Activated CD4-positive, alpha-beta T cell treated with anti-CD3 and anti-CD28 coated beads for 1 hour (primary cell): Measurements from ENCODE around the gene TNFSF11.

ENCODE experiments used
- DNase-seq: peaks from one replicate; pipeline ENCODE4 v3.0.0-alpha.2; 2020

Gene TNFSF11

DNA sequence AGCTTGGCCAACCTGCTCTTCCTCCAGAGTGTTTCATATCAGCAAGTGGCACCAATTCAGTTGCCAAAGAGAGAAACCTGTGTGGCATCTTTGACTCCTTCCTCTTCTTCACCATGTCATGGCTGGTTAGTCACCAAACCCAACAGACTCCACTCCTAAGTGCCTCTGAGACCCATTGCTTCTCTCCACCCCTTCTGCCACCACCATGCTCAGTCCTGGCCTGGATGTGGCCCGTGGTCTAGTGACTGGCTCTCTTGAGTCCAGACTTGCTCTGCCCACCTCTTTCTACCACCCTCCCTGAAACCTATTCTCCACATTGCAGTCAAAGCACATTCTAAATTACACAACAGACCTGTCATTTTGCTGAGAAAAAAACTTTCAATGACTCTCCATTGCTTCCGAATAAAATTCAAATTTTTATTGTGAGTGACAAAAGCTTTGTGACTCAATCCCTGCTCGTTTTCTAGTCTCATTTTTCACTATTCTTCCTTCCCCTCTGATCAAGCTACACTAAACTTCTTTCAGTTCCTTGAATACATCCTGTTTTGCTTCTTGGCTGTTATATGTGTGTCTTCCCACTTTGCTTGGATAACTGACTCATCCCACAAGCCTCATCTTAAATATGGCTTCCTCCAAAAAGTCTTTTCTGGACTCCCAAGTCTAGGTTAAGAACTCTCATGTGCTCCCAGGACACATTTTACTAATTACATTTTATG lies 12.0 kb upstream of the TNFSF11 start:
- no peak for DNase-seq

DNA sequence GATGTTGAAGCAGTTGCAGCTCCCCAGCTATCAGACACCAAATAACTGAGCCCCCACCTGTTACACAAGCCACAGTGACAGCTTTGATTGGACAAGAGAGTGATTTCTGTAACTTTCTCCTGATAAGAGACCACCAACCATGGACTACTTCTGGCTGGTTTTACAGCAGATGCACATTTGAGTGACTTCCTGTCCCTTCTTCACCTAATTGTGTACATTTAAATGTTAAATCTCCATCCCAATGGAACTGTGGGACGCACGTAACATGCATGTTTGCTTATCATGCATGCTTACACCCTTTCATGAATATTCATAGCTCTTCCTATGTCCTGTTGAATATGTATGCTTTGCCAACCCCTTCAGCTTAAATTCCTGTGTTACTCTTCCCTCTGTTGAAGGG lies 6.0 kb upstream of the TNFSF11 start:
- DNase-seq, result no peak

DNA sequence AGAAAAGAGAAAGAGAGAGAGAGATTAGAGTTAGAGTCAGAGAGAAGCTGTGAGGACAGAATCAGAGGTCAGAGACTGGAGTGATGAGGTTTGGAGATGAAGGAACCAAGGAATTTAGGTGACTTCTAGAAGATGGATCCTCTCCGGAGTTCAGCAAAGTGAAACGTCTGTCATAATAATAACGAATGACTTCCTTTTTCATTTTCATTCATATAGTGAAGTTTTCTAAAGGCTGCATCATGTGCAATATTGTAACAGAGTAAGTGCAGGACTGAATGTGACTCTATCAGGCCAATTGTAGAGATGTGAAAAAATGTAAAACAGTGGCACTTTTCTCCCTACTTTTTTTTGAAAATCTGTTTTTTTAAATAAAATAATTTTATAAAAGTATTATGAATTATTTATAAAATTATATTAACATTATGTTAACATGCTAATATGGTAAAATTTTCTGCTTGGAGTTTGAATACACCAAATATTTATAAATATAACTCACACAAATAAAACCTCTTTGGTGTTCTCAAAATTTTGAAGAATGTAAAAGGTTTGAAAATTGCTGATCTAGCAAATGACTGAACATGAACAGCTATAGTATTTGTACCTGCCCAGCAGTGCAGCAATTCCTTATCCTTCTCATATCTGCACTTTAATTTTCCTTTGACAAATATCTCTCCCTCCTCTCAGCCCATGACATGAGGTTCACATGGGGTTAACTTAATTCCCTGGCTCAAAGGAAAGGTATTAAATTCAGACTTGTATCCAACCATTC lies 4.2 kb upstream of the TNFSF11 start:
- no peak for DNase-seq

DNA sequence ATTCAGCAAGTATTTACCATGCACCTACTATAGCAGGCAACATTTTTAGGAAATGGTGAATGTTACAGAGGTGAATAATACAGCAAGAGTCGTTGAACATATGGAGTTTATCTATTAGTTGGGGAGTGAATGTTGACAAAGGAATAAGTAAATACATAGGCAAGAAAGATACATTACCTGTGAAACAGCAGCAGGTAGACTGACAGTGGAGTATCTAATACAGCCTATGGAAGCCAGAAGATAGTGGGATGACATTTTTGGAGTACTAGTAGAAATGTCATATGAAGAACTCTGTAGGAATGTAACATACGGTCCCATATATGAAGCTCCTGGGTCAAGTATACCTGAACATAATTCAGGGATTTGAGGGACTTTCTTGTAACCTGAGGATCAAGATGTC lies 2.1 kb upstream of the TNFSF11 start:
- DNase-seq, result no peak

DNA sequence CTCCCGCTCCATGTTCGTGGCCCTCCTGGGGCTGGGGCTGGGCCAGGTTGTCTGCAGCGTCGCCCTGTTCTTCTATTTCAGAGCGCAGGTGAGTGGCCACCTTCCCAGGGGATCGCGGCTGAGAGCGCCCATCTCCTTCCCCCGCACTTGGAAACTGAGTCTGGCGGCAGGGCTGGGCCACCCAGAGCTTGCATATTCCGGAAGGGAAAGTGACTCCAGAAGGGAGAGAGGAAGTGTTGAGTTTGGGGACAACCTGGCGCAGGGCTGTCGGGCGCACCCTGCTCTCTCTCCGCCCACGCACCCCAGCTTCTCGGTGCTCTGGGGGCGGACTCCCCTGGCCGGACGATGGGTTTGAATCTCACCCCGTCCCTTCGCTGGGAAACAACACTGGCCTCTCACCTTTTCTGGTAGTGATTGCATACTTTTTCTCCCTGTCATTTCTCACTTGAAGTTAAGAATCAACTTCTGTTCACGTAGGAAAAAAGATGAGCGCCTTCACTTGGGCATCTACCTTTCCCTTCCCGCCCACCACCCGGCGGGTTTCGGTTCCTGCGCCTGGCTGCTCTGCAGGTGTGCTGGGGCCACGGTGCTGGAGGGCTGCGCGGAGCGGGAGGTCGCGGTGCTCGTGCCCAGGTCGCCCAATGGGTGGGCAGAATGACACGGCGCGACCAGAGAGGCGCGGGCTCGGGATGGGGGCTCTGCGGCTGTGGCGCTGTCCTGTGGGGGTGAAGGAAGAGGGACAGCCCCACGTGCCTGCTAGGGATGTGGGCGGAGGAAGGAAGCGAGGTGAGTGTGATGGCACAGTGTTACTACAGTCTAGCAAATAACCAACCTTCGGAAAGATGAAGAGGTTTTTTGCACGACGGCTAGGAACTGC lies 721 bp downstream of the TNFSF11 start:
- DNase-seq, result peak; percentile 22

DNA sequence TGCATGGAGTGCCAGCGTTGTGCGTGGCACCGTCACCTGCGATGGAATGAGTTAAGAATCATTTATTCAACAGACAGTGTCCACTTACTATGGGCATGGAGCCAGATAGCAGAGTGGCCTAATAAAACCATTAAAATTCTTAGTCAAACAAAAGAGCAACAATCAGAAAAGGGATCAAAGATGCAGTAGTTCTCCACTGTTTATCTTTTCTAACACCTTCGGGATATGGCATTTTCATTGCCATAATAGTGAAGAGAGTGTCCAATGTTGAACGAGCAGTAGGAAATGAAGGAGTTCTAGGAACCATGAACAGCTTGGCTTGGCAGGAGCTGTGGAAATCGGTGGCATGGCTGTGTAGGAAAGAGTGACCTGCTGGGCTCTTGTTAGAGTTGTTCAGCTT lies 2.0 kb downstream of the TNFSF11 start:
- DNase-seq, result no peak

DNA sequence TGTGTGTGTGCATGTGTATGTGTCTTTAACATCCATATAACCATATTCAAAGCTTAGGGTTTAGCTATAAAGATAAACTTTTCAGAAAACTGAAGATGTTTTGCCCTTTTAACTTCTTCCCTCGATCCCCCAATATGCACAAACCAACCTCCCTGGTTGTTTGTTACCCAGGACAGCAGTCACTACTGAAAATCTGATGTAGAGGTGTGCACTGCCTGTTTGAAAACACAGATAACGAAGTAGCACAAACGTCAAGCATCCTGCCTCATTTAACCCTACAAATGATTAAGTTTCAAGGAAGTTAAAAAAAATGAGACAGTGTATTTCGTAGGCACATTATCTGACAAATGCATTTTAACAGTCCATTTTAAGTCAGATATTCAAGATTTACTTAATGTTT lies 3.6 kb downstream of the TNFSF11 start:
- DNase-seq, result no peak

DNA sequence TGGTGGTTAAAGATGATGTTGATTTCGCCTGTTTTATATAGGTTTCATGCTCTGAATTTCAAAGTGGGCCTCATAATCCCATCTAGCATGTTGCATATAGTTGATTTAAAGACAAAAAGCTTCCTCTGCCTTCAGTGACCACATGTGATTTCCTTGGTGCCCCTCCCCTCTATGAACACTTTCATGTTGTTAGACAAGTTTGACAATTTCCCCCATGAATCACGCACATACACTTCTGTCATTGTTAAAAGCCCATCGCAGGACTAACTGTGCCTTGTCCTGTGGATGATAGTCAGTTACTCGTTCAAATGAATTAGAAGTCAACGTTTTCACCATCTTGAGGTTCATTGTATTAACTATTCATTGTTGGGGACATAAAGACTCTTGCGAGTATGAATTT lies 6.7 kb downstream of the TNFSF11 start:
- DNase-seq, result no peak

DNA sequence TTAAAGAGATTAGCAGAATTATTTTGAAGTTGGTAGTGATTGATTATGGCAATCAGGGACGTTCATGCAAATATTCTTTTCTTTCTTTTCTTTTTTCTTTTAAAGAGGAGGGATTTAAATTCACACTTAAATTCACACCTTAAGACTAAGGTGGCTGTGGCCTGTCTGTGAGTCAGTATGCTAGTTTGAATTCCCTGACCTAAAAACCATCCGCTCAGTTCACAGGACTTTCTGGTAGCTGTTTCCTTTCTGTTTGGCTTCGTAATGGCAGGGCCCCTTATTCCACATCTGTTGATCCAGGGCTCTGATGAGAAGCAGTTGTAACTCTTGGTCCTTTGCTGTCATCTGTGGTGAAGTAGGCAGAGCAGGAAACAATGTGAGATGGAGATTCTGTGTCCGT lies 7.5 kb downstream of the TNFSF11 start:
- no peak for DNase-seq

DNA sequence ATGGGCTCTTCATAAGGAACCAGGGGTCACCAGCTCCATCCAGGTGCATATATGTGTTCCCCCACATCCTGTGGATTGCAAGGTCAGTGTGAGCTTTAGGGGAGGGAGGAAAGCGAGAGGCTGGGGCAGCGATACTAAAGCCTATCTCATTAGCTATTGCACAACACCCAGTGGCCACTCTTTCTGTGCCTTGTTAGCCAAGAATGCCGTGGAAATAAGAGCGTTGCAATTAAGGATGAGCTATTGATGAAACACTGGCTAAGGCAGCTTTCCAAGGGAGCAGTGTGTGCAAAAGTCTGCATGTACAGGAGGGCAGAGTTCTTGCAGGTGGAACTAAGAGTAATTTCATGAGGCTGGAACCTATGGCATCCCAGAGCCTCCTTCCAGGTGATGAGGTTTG lies 17.6 kb downstream of the TNFSF11 start:
- no peak for DNase-seq

DNA sequence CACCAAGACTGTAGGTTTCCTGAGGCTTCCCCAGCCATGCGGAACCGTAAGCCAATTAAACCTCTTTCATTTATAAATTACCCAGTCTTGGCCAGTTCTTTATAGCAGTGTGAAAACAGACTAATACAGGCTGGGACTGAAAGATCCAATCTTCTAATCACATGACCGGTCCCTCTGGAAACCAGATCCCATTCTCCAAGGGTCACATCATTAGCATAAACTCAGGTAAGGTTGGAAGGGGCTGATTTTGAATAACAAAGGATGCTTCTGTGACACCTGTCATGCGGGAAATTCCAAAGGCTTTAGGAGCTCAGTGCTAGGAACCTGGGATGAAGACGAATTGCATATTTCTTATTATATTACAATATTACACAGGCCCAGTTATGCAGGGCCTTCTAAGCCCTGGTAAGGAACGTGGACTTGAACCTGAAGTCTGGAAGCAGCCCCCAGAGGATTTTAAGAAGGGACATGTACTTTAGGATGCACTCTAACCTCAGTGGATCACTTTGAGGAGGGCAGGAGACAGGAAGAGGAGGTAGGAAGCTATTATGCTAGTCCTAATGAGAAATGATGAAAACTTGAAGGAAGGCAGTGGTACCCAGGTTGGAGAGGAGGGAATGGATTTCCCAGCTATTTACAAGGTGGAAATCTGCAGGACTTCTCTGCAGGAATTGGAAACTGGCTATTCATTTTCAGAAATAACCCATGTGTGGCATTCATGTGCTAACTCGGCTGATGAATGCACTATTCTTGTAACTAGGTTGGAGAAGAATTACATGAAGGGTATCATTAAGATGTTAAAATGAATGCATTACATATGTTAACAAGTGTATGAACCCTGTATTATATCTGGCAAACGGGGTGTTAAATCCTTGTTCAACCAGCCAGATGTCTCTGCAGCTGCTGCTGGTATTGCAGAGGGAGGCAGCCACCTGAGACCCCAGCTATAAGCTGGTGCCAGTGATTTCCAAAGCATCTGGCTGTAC lies 19.3 kb downstream of the TNFSF11 start:
- no peak for DNase-seq

DNA sequence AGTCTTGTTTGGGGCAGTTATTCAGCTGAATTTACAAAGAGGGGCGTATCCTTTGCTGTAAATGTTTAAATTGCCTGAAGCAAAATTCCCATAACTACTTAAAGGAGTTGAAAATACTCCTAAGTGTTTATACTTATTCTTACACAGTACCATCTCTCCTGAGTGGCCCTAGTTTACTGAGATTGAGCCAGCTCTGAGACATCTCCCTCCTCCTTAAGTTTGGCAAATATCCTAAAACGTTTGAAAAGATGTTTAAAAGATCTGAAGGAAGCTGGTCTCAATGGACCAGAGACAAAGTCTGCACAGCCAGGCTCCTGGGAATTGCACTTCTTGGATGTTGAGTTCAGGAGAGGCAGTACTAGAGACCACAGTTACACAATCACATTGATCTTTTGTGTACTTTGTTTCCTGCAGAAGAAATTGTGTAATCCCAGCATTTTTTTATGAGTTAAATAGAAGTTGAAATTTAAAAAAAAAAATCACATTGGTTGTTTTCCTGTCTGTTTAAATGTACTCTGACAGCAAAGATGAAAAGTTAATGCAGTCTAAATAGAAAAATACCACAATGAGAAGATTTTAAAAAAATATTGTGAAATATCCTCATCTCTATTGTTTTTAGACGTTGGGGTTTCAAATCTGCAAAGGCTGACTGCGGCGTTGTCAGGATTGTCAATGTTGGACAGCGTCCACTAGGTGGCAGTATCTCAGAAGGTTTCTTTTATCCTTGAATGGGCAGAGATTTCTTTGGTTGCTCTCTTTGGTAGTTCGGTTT lies 20.7 kb downstream of the TNFSF11 start:
- DNase-seq, result peak; percentile 11

DNA sequence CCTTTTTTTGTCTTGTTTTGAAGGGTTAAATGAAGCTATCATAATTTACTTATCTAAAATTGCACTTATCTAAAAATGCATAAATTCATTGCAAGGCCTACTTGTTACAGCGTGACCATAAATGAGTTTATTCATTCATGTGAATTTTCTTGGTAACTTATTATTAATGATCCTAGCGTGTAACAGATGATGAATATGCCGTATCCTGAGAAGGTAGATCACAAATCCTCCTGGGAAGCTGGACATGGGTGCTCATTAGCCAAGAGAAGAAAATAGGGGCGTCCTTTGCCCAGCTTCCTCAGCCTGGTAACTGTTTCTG lies 21.3 kb downstream of the TNFSF11 start:
- no peak for DNase-seq

DNA sequence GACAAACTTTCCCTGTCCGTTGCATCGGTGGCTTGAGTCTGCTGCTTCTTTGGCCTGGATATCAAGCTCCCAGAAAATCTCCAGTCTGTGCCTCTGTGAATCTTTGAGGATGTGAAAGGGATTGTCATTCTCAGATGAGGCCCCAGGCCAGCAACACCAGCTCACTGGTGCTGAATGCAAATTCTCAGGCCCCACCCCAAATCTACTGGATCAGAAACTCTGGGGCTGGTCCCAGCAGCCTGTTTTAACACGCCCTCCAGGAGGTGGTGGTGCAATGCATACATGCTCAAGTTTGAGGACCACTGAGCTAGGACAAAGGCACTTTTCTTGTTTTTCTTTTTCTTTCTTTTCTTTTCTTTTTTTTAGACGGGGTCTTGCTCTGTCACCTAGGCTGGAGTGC lies 23.6 kb downstream of the TNFSF11 start:
- no peak for DNase-seq

DNA sequence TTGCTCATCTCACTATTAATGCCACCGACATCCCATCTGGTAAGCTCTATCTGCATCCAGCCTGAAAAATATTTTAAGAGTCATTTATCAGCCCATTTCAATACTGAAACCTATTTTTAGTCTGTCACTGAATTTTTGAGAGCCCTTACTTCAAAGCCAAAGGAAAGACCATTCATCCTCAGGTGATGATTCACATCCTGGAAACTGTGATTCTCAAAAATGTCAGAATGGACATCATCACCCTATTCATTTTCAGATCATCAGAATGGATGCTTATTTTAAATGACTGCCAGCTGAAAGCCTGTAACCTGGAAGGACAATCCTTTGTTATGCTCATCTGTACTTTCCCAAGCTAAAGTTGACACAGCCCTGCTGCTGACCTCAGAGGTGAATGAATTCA lies 27.0 kb downstream of the TNFSF11 start:
- no peak for DNase-seq

DNA sequence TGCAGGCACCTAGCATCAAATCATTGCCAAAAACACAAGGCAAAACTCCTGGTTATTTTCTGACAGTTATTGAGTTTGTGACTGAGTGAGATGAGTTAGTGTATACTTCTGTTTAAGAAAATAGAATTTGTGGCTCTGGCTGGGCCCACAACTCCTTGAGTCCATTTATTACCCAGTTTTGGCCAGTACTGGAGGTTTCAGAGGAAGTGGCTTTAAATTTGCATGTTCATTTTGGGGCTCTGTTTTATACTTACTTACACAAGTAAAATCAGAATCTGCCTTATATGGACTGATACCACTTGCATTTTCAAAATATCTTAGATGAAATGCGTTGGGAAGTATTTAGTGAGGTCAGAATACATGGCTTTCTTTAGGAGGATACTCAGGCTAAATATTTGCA lies 29.0 kb downstream of the TNFSF11 start:
- no peak for DNase-seq

DNA sequence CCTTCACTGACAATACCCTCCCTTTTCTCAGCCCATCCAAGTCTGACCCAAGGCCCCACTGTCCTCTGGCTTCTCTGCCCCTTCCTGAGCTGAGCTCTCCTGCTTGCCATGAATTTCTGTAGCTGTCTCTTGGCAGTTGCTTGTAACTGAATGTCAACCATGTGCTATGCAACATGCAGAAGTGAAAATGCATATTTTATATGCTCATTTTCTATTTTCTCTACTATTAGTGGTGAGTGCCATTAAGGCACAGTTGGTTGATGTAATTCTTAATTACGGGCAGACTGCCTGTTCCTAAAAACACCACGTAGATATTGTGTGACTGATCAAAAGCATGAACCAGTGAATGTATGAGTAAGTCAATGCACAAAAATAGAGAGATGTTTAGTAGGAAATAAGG lies 29.6 kb downstream of the TNFSF11 start:
- DNase-seq, result no peak

DNA sequence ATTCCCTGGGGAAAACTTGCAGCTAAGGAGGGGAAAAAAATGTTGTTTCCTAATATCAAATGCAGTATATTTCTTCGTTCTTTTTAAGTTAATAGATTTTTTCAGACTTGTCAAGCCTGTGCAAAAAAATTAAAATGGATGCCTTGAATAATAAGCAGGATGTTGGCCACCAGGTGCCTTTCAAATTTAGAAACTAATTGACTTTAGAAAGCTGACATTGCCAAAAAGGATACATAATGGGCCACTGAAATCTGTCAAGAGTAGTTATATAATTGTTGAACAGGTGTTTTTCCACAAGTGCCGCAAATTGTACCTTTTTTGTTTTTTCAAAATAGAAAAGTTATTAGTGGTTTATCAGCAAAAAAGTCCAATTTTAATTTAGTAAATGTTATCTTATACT lies 33.6 kb downstream of the TNFSF11 start:
- DNase-seq, result no peak

DNA sequence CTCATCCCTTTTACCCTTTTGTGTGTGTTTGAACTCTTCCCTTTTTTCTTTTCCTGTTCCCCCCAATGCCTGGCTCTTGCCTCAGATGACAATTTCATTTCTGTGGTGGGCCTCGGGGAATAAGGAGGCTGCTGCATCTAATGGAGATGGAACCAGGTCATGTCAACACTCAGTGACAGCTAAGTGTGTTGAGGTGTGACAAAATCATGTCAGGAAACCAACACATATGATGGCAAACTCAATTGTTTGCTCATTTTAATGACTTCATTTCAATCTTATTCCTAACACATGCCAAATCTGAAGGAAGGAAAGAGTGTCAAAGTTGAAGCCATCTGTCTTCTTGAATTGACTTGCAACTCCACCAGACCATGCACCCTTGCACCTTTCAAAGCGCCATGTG lies 36.7 kb downstream of the TNFSF11 start:
- DNase-seq, result no peak

DNA sequence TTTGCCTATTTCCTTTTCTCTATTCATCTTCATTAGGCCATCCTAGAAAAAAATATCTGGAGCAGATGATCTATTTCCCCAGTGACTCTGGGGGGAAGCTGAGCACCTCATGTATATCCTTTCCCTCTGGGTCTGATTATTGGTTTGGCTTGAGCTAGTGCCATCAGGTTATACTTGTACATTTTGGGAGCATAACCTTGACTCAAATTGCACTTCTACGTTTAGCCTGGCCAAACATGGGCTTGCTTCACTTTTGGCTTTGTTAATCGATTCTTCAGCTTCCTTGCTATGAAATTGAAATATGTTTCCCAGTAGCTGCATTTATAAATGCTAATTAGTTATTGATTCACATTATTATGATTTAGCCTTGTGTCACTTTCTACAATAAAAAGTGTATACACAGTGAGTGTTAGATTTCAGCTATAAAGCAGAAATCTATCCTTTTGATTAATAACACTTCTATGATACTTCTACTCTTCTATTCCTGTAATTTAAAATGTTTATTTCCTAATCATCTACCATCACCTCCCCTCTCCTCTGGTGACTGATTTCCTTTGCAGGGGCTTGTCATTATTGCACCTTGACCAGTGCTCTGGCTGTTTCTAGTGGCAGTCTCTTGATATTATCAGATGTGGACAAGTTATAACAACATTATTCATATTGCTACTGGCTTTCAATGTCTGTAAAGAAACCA lies 37.3 kb downstream of the TNFSF11 start:
- DNase-seq, result no peak
